Spleen (tissue), 7 donors: ENCODE data around the gene MBD2.

Experiments
- POLR2AphosphoS5 ChIP-seq, 3 donors: sonication (generic); formaldehyde crosslinking; IDR thresholded peaks; one replicate each; pipeline ENCODE4 v1.5.1; 2017; ENCODE audit warnings: antibody characterized with exemption in 3 of 3
- TF ChIP-seq, protein P1 (sequence below), 11 experiments: fragments of 200-600 bp in 7 of 11; fragments of 450-650 bp in 4 of 11; sonication (generic) in 4 of 11; IDR thresholded peaks in 8 of 11; conservative IDR thresholded peaks in 3 of 11; 1 replicate in 7 of 11; 2 replicates in 4 of 11; pipeline versions ENCODE4 v1.4.0 to v1.8.0; 2016 to 2021; ENCODE audit warnings: antibody characterized with exemption in 11 of 11, inconsistent platforms in 4 of 11, mild to moderate bottlenecking in 1 of 11
- donor health status: DM: no; HTN: no; CAD: no; lungs with moderate emphysema.
- donor health status: DM: no; HTN: no; CAD: no.
- donor health status: DM: no; HTN: no; CAD: no.

DNA sequence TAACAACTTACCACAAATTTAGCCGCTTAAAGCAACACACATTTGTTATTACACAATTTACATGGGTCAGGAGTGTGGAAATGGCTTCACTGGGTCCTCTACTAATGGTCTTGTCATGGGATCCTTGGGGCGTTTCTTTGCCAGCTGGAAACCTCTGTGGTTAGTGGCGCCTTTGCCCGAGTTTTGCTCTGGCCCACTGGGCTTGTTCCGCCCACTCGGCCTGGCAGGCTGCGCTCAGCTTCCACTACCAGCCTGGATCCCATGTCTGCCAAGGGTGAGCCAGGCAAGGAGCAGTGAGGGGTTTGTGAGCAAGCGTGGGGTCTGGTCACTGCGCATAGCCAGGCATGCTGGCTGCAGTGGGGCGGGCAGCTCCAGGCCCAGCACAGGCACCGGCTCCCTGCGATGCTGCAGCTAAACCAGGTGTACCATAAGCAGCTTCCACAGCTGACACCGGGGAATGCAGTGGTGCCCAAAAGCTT, 16.2 kb upstream of the MBD2 start:
- TF ChIP-seq, protein P1, sequence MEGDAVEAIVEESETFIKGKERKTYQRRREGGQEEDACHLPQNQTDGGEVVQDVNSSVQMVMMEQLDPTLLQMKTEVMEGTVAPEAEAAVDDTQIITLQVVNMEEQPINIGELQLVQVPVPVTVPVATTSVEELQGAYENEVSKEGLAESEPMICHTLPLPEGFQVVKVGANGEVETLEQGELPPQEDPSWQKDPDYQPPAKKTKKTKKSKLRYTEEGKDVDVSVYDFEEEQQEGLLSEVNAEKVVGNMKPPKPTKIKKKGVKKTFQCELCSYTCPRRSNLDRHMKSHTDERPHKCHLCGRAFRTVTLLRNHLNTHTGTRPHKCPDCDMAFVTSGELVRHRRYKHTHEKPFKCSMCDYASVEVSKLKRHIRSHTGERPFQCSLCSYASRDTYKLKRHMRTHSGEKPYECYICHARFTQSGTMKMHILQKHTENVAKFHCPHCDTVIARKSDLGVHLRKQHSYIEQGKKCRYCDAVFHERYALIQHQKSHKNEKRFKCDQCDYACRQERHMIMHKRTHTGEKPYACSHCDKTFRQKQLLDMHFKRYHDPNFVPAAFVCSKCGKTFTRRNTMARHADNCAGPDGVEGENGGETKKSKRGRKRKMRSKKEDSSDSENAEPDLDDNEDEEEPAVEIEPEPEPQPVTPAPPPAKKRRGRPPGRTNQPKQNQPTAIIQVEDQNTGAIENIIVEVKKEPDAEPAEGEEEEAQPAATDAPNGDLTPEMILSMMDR (IDR thresholded peaks at IDR 0.05 in 8 of 11, conservative IDR thresholded peaks at IDR 0.05 in 3 of 11) = no peak
- peak in 1 of 3 donors; percentile 34 for TF ChIP-seq POLR2AphosphoS5 (IDR thresholded peaks at IDR 0.05)
